Stimulated activated CD4-positive, alpha-beta T cell treated with anti-CD3 and anti-CD28 coated beads, Interleukin-12 subunit alpha, Interleukin-12 subunit beta, amount 100 ng/mL, for 24 hours (primary cell): ENCODE data around the gene FSHR.

Source experiments
- DNase-seq, 2 experiments: peaks; one replicate each; pipeline ENCODE4 v3.0.0-alpha.2; 2020; ENCODE audit warnings: low read depth in 2 of 2

Gene FSHR

GRCh38 chr2:48954311-48954710 is 200.0 kb downstream of the FSHR start:
- no peak for DNase-seq

- DNase-seq, result no peak
Observed at GRCh38 chr2:48952614-48953013, 201.7 kb downstream of the FSHR start.

GRCh38 chr2:48952143-48952542 is 202.2 kb downstream of the FSHR start:
- DNase-seq, result no peak

- no peak for DNase-seq
Observed at GRCh38 chr2:48948400-48949125, 205.8 kb downstream of the FSHR start.

- no peak for DNase-seq
Observed at GRCh38 chr2:48946449-48947048, 207.8 kb downstream of the FSHR start.

- DNase-seq, result no peak
Observed at GRCh38 chr2:48944956-48945355, 209.4 kb downstream of the FSHR start.

GRCh38 chr2:48943436-48943835 is 210.9 kb downstream of the FSHR start:
- DNase-seq, result no peak

GRCh38 chr2:48941908-48942307 is 212.4 kb downstream of the FSHR start:
- no peak for DNase-seq

- DNase-seq, result no peak
Observed at GRCh38 chr2:48941456-48941855, 212.9 kb downstream of the FSHR start.

GRCh38 chr2:48940606-48941005 is 213.7 kb downstream of the FSHR start:
- DNase-seq, result no peak

- no peak for DNase-seq
Observed at GRCh38 chr2:48939232-48939631, 215.1 kb downstream of the FSHR start.

- DNase-seq, result no peak
Observed at GRCh38 chr2:48938231-48938630, 216.1 kb downstream of the FSHR start.

GRCh38 chr2:48934807-48935206 is 219.5 kb downstream of the FSHR start:
- DNase-seq, result no peak

- DNase-seq, result no peak
Observed at GRCh38 chr2:48933828-48934497, 220.4 kb downstream of the FSHR start.

GRCh38 chr2:48932667-48933066 is 221.6 kb downstream of the FSHR start:
- no peak for DNase-seq

- DNase-seq, result no peak
Observed at GRCh38 chr2:48929571-48930301, 224.6 kb downstream of the FSHR start.

- no peak for DNase-seq
Observed at GRCh38 chr2:48927355-48927754, 227.0 kb downstream of the FSHR start.

GRCh38 chr2:48915884-48916283 is 238.4 kb downstream of the FSHR start:
- no peak for DNase-seq

- DNase-seq, result no peak
Observed at GRCh38 chr2:48915227-48915626, 239.1 kb downstream of the FSHR start.

- no peak for DNase-seq
Observed at GRCh38 chr2:48914477-48915089, 239.7 kb downstream of the FSHR start.
